Measurements from ENCODE around the gene DOCK9.

Gene DOCK9

DNA sequence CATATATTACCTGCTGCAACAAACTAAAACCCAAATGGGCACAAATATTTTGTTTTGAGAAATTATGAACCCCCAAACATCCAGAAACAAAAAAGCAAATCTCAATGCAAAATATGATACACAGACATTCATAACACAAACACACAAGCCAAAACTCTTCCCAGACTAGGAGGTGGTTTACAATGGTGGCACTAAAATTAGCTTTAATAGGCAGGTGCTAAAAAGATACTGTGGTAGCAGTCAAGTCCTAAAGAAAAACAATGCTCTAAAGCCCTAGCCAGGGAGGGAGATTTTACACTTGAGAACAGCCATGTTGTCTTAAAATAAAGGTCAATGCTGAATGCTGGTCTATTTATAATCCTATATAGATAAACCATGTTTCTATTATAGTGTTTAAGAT, 65.0 kb downstream of the DOCK9 start:
- TF ChIP-seq, protein P1, sequence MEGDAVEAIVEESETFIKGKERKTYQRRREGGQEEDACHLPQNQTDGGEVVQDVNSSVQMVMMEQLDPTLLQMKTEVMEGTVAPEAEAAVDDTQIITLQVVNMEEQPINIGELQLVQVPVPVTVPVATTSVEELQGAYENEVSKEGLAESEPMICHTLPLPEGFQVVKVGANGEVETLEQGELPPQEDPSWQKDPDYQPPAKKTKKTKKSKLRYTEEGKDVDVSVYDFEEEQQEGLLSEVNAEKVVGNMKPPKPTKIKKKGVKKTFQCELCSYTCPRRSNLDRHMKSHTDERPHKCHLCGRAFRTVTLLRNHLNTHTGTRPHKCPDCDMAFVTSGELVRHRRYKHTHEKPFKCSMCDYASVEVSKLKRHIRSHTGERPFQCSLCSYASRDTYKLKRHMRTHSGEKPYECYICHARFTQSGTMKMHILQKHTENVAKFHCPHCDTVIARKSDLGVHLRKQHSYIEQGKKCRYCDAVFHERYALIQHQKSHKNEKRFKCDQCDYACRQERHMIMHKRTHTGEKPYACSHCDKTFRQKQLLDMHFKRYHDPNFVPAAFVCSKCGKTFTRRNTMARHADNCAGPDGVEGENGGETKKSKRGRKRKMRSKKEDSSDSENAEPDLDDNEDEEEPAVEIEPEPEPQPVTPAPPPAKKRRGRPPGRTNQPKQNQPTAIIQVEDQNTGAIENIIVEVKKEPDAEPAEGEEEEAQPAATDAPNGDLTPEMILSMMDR (conservative IDR thresholded peaks at IDR 0.05; ENCODE audit: control insufficient read depth, insufficient read depth, low read depth, low read length), result no peak
- no peak for DNase-seq (ENCODE audit: low read depth)
- H3K4me3 ChIP-seq (ENCODE audit: control insufficient read depth, low read depth, low read length), result no peak overlapping the region

DNA sequence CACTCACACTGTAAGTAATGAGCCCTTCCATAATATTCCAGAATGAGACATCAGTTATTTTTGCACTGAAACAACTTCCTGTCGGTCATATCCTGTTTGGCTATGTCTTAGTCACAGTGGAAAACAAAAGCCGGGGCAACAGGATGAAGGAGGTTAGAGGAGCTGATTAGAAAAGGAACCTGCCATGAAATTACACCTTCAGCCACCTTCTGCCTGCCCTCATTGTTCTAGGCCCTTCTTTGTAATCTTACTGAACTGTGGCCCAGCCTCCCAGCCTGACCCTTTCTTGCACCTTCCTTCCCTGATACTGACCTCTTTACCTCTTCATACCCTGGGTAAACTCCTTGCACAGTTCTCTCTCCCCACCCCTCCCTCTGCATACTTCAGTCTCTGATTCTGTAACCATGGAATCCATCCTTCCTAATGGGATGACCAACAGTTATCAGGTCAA, 67.3 kb downstream of the DOCK9 start:
- TF ChIP-seq, protein P1 (conservative IDR thresholded peaks at IDR 0.05; ENCODE audit: control insufficient read depth, insufficient read depth, low read depth, low read length), result no peak
- H3K4me3 ChIP-seq (ENCODE audit: control insufficient read depth, low read depth, low read length), result no peak overlapping the region
- peak; percentile 77 for DNase-seq (ENCODE audit: low read depth)

DNA sequence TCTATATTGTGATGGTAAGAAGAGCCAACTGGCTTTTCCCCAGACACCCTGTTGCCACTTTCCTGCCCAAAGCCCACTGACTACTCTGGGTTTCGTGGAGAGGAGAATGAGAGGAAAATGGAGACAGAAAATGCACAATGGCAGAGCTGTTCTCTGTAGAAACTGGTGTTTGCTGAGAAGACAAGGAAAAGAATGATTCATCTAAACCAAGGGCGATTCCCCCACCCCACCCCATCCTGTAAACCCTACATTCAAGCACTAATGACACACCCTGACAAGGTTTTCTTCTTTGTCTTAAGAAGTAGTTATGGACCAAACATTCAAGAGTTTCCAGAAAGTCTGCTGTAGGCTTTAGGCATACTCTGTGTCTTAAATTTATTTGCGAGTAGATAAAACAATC, 68.8 kb downstream of the DOCK9 start:
- TF ChIP-seq, protein P1 (conservative IDR thresholded peaks at IDR 0.05; ENCODE audit: control insufficient read depth, insufficient read depth, low read depth, low read length), result no peak
- DNase-seq (ENCODE audit: low read depth), result peak; percentile 23
- no peak overlapping the region for H3K4me3 ChIP-seq (ENCODE audit: control insufficient read depth, low read depth, low read length)

DNA sequence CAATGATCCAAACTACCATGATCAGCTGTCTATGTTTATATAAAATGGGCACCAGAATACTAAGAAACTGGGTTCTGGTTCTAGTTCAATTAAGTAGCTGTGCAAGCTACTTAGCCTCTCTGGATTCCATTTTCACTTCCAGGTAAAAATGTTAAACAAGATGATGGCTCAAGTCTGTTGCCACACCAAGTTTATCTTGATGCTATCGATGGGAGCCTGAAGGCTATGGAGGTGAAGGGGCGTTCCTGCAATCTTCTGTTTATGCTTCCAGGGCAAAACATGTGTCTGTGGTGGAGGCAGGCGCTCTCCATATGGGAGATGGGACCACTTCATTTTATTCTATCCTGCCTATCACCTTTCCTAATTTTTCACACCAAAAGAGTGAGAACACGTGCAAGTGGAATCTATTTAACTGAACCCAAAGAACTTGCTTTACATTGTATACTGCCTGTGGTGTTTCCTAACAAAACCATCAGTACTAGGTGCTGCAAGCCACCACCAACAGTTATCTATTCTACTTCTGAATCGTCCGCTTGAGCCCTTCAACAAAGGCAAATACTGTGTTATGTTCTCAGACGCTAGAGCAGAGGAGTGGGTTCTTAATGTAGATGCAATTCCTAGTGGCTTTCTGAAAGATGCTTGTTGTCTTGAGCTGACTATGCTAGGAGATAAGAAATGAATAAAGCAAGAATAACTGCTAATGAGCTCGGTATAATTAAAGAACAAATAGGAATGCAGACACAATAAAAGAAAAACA, 70.9 kb downstream of the DOCK9 start:
- no peak overlapping the region for H3K4me3 ChIP-seq (ENCODE audit: control insufficient read depth, low read depth, low read length)
- DNase-seq (ENCODE audit: low read depth), result no peak
- TF ChIP-seq, protein P1 (conservative IDR thresholded peaks at IDR 0.05; ENCODE audit: control insufficient read depth, insufficient read depth, low read depth, low read length), result no peak

DNA sequence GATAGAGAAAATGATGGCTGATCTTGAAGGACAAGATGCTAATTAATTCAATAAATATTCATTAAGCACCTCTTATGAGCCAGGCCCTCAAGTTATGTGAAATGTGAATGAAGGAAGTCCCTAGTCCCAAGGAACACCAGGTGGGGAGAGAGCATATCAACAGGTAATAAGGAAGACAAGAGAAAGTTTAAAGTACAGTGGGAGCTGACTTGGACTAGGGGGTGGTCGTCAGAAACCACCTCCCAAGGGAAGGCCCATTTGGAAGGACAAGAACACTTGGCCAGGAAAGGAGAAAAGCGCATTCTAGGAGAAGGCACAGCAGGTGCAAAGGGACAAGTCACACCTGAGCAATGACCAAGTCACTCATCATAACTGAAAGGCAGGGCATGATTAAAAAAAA, 72.7 kb downstream of the DOCK9 start:
- no peak overlapping the region for H3K4me3 ChIP-seq (ENCODE audit: control insufficient read depth, low read depth, low read length)
- TF ChIP-seq, protein P1 (conservative IDR thresholded peaks at IDR 0.05; ENCODE audit: control insufficient read depth, insufficient read depth, low read depth, low read length), result no peak
- no peak for DNase-seq (ENCODE audit: low read depth)

DNA sequence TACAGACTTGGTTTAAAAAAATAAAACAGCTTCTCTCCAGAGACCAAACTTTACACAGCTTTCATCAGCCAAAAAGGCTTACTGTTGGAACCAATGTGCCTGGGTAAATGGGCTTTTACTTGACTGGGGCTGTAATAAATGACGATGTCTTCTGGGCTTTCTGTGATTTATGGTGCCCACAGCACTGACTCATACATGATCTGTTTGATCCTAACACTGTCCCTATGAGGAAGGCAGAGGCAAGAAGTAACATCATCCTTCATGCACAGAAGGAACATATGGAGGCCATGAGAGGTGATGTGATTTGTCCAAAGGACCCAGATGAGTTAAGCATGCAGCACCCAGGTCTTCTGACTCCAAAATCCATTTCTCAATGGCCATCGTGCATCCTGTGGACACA, 77.4 kb downstream of the DOCK9 start:
- TF ChIP-seq, protein P1 (conservative IDR thresholded peaks at IDR 0.05; ENCODE audit: control insufficient read depth, insufficient read depth, low read depth, low read length), result no peak
- no peak overlapping the region for H3K4me3 ChIP-seq (ENCODE audit: control insufficient read depth, low read depth, low read length)
- peak; percentile 69 for DNase-seq (ENCODE audit: low read depth)

Measured in fibroblast of mammary gland (primary cell).